ENCODE results near the gene GYS2. TPM values are rescaled to one million over a fixed set of nuclear protein-coding genes. Genes with fewer than 3 reads are reported as not detected.

The GYS2 gene
- total RNA-seq, 1 donor from 2014 or later = 0.08 TPM

DNA sequence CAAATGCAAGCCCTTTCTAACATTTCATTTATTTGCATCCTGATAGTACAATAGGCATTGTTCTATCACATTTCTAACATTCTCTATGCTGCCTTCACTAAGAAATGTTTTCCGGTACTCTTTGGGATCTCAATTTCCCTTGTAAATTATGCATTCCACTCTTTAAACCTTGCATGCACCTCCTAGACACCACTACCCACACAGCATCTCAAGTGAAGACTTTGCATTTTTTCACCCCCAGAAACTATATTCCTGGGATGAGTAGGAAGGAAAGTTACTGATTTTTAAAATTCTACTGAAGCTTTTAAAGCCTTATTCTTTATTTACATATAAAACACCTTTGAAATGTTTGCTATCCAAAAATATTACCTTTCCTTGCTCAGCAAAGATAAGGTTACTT, 27.1 kb downstream of the GYS2 start:
- TF ChIP-seq, protein P1, sequence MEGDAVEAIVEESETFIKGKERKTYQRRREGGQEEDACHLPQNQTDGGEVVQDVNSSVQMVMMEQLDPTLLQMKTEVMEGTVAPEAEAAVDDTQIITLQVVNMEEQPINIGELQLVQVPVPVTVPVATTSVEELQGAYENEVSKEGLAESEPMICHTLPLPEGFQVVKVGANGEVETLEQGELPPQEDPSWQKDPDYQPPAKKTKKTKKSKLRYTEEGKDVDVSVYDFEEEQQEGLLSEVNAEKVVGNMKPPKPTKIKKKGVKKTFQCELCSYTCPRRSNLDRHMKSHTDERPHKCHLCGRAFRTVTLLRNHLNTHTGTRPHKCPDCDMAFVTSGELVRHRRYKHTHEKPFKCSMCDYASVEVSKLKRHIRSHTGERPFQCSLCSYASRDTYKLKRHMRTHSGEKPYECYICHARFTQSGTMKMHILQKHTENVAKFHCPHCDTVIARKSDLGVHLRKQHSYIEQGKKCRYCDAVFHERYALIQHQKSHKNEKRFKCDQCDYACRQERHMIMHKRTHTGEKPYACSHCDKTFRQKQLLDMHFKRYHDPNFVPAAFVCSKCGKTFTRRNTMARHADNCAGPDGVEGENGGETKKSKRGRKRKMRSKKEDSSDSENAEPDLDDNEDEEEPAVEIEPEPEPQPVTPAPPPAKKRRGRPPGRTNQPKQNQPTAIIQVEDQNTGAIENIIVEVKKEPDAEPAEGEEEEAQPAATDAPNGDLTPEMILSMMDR (IDR thresholded peaks at IDR 0.05; ENCODE audit: unreplicated experiment) = no peak
- Mint-ChIP-seq H3K36me3 (ENCODE audit: low read depth, unreplicated experiment) (no peaks in the 10 kb centered on the region), H3K4me3 (ENCODE audit: unreplicated experiment) (no peak overlapping the region), H3K9me3 (ENCODE audit: unreplicated experiment) (no peaks in the 10 kb centered on the region), H3K27ac (ENCODE audit: unreplicated experiment) (no peak overlapping the region), H3K4me1 (ENCODE audit: unreplicated experiment) (no peaks in the 10 kb centered on the region), H3K27me3 (ENCODE audit: unreplicated experiment) (peaks cover 3% of the 10 kb centered on the region)
- DNase-seq (ENCODE audit: low spot score) = no peak

DNA sequence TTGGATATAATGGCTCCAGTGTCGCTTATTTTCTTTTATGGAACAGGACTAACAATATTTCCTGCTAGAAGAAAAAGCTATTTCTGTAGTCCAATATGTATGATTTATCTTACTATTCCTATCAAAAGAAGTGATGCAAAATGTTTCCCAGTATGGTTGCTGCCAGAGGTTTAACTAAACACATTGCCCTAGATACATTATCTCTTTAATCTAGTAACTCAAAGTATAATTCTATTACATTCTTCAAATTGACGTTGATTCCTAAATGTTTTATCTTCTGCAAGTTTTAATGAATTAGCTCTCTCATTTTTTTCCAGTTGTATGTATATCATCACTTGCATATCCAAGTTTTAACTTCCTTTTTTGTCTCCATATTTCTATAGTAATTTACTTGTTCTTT, 28.2 kb downstream of the GYS2 start:
- TF ChIP-seq, protein P1 (IDR thresholded peaks at IDR 0.05; ENCODE audit: unreplicated experiment) = no peak
- H3K27me3 Mint-ChIP-seq (ENCODE audit: unreplicated experiment) = peaks cover 3% of the 10 kb centered on the region
- H3K4me3 Mint-ChIP-seq (ENCODE audit: unreplicated experiment) = no peak overlapping the region
- no peaks in the 10 kb centered on the region for H3K4me1 Mint-ChIP-seq (ENCODE audit: unreplicated experiment)
- no peaks in the 10 kb centered on the region for H3K9me3 Mint-ChIP-seq (ENCODE audit: unreplicated experiment)
- H3K36me3 Mint-ChIP-seq (ENCODE audit: low read depth, unreplicated experiment) = no peaks in the 10 kb centered on the region
- no peak overlapping the region for H3K27ac Mint-ChIP-seq (ENCODE audit: unreplicated experiment)
- no peak for DNase-seq (ENCODE audit: low spot score)

DNA sequence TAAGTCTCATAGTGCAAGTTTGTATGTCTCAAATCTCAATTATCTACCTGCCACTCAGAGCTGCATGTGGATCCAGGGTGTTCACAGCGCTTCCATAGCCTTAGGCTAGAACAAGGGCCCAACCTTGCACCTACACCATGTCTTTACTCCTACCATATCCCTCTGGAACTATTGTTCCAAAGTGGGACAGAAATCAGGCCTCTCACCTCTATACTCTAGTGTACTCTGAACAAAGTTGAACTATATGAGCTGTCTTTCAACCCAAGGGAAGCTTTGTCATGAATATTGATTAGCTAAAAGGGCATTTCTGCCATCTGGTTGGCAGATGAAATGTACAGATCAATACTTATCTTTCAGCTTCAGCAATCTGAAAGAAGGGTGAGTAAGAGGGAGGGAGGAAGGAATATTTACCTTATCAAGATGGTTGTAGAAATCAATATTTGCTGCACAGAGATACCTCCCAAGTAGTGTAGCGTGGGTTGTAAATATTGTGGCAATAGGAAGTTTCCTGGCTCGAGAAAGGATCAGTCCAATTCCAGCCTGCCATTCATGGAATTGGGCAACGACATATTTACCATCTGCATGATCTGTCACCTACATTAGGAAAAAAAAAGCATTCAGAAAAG, 30.8 kb downstream of the GYS2 start:
- Mint-ChIP-seq H3K9me3 (ENCODE audit: unreplicated experiment) (no peaks in the 10 kb centered on the region), H3K27ac (ENCODE audit: unreplicated experiment) (no peak overlapping the region), H3K36me3 (ENCODE audit: low read depth, unreplicated experiment) (no peaks in the 10 kb centered on the region), H3K4me3 (ENCODE audit: unreplicated experiment) (no peak overlapping the region), H3K4me1 (ENCODE audit: unreplicated experiment) (no peaks in the 10 kb centered on the region), H3K27me3 (ENCODE audit: unreplicated experiment) (peaks cover 3% of the 10 kb centered on the region)
- no peak for DNase-seq (ENCODE audit: low spot score)
- TF ChIP-seq, protein P1 (IDR thresholded peaks at IDR 0.05; ENCODE audit: unreplicated experiment) = no peak

DNA sequence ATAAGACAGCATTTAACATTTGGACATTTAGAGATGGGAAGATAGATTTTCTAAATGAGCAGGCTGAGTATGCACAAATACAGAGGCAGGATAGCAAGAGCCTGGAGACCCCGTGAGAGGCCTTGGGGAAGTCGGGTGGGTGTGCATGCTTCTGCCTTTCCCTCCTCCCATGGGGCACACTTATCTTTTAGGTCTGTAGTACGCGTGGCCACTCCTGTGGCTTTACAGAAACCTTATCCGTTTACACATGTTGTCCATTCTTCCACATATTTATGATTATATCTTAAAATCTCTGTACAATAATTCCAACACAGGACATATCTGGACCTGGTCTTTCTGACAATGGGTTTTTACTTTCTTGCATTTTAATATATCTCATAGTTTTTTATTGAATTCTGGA, 33.6 kb downstream of the GYS2 start:
- Mint-ChIP-seq H3K4me3 (ENCODE audit: unreplicated experiment) (no peak overlapping the region), H3K9me3 (ENCODE audit: unreplicated experiment) (no peaks in the 10 kb centered on the region), H3K36me3 (ENCODE audit: low read depth, unreplicated experiment) (no peaks in the 10 kb centered on the region), H3K4me1 (ENCODE audit: unreplicated experiment) (no peaks in the 10 kb centered on the region), H3K27me3 (ENCODE audit: unreplicated experiment) (no peaks in the 10 kb centered on the region), H3K27ac (ENCODE audit: unreplicated experiment) (no peak overlapping the region)
- DNase-seq (ENCODE audit: low spot score) = no peak
- TF ChIP-seq, protein P1 (IDR thresholded peaks at IDR 0.05; ENCODE audit: unreplicated experiment) = no peak

DNA sequence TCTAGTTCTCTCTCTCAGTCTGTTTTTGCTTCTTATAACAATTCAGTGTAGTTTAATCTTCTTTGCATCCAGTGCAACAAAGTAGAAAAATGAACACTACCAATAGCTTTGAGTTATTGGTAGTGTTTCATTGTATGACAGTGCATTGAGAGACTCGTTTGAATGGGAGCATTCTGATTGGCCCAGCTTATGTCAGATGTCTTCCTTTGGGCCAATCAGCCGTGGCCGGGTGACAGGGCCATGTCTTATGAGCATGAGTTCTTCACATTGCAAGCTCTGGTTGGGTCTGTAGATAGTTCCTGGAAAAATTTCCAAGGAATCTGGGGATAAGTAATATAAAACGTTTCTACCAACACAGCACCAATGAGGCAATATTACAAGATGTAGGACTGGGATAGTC, 36.5 kb downstream of the GYS2 start:
- H3K27me3 Mint-ChIP-seq (ENCODE audit: unreplicated experiment) = no peaks in the 10 kb centered on the region
- H3K36me3 Mint-ChIP-seq (ENCODE audit: low read depth, unreplicated experiment) = no peaks in the 10 kb centered on the region
- no peak overlapping the region for H3K4me3 Mint-ChIP-seq (ENCODE audit: unreplicated experiment)
- H3K27ac Mint-ChIP-seq (ENCODE audit: unreplicated experiment) = no peak overlapping the region
- DNase-seq (ENCODE audit: low spot score) = no peak
- TF ChIP-seq, protein P1 (IDR thresholded peaks at IDR 0.05; ENCODE audit: unreplicated experiment) = no peak
- no peaks in the 10 kb centered on the region for H3K4me1 Mint-ChIP-seq (ENCODE audit: unreplicated experiment)
- no peaks in the 10 kb centered on the region for H3K9me3 Mint-ChIP-seq (ENCODE audit: unreplicated experiment)
